RWPE2 (cell line): ENCODE results near the gene SOWAHA.

Experiments
- ATAC-seq: fragments of 200-7000 bp; cut with Tn5 transposase; 3 replicates; pipeline ENCODE4 v1.9.1; 2021; ENCODE audit warnings: low read depth
- DNase-seq: peaks from one replicate; pipeline ENCODE4 v3.0.0-alpha.2; 2020; ENCODE audit warnings: low spot score
- H3K27ac ChIP-seq: fragments of 450-650 bp; 2 replicates; pipeline ENCODE4 v1.5.1; 2017; ENCODE audit warnings: mild to moderate bottlenecking; ENCODE audit not compliant: poor library complexity, severe bottlenecking
- H3K27me3 ChIP-seq: fragments of 250-450 bp; sonication (Bioruptor Pico); 2 replicates; pipeline ENCODE4 v1.5.1; 2021; ENCODE audit warnings: mild to moderate bottlenecking, moderate library complexity; ENCODE audit not compliant: insufficient read depth, poor library complexity, severe bottlenecking
- H3K36me3 ChIP-seq: fragments of 250-450 bp; sonication (Bioruptor Pico); 2 replicates; pipeline ENCODE4 v1.5.1; 2020; ENCODE audit warnings: low read depth, mild to moderate bottlenecking, moderate library complexity
- H3K4me1 ChIP-seq: fragments of 250-450 bp; sonication (Bioruptor Pico); 2 replicates; pipeline ENCODE4 v1.5.1; 2021; ENCODE audit warnings: mild to moderate bottlenecking, moderate library complexity; ENCODE audit not compliant: insufficient read depth, poor library complexity, severe bottlenecking
- H3K4me3 ChIP-seq: fragments of 250-450 bp; sonication (Bioruptor Pico); 2 replicates; pipeline ENCODE4 v1.5.1; 2021; ENCODE audit warnings: mild to moderate bottlenecking, moderate library complexity; ENCODE audit not compliant: severe bottlenecking
- H3K9me3 ChIP-seq: fragments of 250-450 bp; sonication (Bioruptor Pico); 2 replicates; pipeline ENCODE4 v1.5.1; 2021; ENCODE audit warnings: mild to moderate bottlenecking, moderate library complexity; ENCODE audit not compliant: severe bottlenecking
- CTCF ChIP-seq: fragments of 450-650 bp; IDR thresholded peaks from one replicate; pipeline ENCODE4 v1.5.1; 2017; ENCODE audit warnings: mild to moderate bottlenecking, moderate library complexity; ENCODE audit not compliant: poor library complexity, severe bottlenecking

Gene SOWAHA

GRCh38 chr5:132813599-132814502 is 749 bp downstream of the SOWAHA start:
- no peak overlapping the region for H3K27ac ChIP-seq
- no peaks in the 10 kb centered on the region for H3K27me3 ChIP-seq
- H3K4me3 ChIP-seq: peak overlapping the region; percentile 50
- no peaks in the 10 kb centered on the region for H3K9me3 ChIP-seq
- ATAC-seq (peak; percentile 67), DNase-seq (no peak)
- no peak for TF ChIP-seq CTCF
- peaks cover 4% of the 10 kb centered on the region for H3K4me1 ChIP-seq
- H3K36me3 ChIP-seq: no peaks in the 10 kb centered on the region

DNA sequence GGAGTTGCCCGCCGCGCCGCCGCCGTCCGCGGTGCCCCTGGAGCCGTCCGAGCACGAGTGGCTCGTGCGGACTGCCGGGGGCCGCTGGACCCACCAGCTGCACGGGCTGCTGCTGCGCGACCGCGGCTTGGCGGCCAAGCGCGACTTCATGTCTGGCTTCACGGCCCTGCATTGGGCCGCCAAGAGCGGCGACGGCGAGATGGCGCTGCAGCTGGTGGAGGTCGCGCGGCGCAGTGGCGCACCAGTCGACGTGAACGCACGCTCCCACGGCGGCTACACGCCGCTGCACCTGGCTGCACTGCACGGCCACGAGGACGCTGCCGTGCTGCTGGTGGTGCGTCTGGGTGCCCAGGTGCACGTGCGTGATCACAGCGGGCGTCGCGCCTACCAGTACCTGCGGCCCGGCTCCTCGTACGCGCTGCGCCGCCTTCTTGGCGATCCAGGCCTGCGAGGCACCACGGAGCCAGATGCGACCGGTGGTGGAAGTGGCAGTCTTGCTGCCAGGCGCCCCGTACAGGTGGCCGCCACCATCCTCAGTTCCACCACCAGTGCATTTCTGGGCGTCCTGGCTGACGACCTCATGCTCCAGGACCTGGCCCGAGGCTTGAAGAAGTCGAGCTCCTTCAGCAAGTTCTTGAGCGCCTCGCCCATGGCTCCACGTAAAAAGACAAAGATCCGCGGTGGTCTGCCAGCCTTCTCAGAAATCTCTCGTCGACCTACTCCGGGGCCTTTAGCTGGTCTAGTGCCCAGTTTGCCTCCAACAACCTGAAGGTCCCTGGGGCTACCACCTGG is 1.6 kb downstream of the SOWAHA start:
- Histone ChIP-seq H3K27ac (no peak overlapping the region), H3K4me1 (peaks cover 4% of the 10 kb centered on the region), H3K36me3 (no peaks in the 10 kb centered on the region), H3K4me3 (no peak overlapping the region), H3K27me3 (no peaks in the 10 kb centered on the region), H3K9me3 (no peaks in the 10 kb centered on the region)
- no peak for TF ChIP-seq CTCF
- no peak for DNase-seq
- no peak for ATAC-seq

DNA sequence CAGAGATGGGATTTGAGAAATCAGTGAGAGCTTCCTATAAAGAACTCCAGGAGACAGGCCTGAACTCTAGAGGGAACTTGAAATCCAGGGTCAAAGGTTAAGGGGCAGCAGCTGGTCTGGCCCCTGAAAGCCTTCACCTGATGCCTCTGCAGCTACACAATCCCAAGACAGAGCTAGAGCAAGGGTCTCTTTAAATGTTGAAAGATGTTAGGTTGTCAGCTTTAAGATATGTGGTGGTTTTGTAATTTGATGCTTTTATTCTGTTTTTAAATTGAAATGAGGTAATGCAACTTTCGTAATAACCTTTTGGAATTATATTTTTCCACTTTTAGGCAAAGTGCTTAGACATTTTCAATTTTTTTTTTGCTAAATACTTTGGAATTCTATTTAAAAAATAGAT is 2.4 kb downstream of the SOWAHA start:
- ATAC-seq (peak; percentile 56), DNase-seq (no peak)
- no peak overlapping the region for H3K27ac ChIP-seq
- no peak for TF ChIP-seq CTCF
- H3K4me3 ChIP-seq: no peak overlapping the region
- peaks cover 4% of the 10 kb centered on the region for H3K4me1 ChIP-seq
- no peaks in the 10 kb centered on the region for H3K36me3 ChIP-seq
- H3K9me3 ChIP-seq: no peaks in the 10 kb centered on the region
- no peaks in the 10 kb centered on the region for H3K27me3 ChIP-seq

DNA sequence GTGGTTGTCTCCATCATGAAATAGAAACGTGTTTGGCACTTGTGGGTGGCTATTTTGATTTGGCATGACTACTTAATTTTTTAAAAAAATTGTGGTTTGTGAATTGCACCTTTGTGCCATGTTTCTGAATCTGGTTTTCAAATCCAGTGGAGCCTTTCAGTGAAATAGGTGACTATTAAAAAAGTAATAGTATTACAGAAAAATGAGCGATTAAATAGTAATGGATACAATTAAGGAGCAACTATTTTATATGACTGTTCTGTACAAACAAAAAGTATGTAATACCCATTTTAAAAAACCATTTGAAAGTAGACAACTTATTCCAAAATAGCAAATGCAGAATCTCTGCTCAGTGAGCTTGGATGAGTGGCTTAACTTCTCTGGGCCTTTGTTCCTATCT is 3.0 kb downstream of the SOWAHA start:
- no peak overlapping the region for H3K4me3 ChIP-seq
- H3K4me1 ChIP-seq: peaks cover 4% of the 10 kb centered on the region
- DNase-seq: no peak
- no peak for TF ChIP-seq CTCF
- H3K9me3 ChIP-seq: no peaks in the 10 kb centered on the region
- H3K36me3 ChIP-seq: no peaks in the 10 kb centered on the region
- ATAC-seq: no peak
- H3K27me3 ChIP-seq: no peaks in the 10 kb centered on the region
- H3K27ac ChIP-seq: no peak overlapping the region

- Histone ChIP-seq H3K27ac (no peak overlapping the region), H3K4me1 (peaks cover 4% of the 10 kb centered on the region), H3K9me3 (no peaks in the 10 kb centered on the region), H3K36me3 (no peaks in the 10 kb centered on the region), H3K4me3 (no peak overlapping the region), H3K27me3 (no peaks in the 10 kb centered on the region)
- TF ChIP-seq CTCF: no peak
- no peak for ATAC-seq
- DNase-seq: no peak
Measured at GRCh38 chr5:132816554-132816953, 3.5 kb downstream of the SOWAHA start.
